Measurements from ENCODE around the gene PTH2R. TPM values are rescaled to one million over a fixed set of nuclear protein-coding genes. Genes with fewer than 3 reads are reported as not detected.

The PTH2R gene
- total and polyA plus RNA-seq, 2 of the 4 experiments (the other 2 are of a cell fraction): under 0.01 TPM; not detected in 1

- Histone ChIP-seq H2BK20ac (ENCODE audit: low read depth, low read length) (no peak overlapping the region), H2AFZ (replicated peaks; ENCODE audit: low read length, poor library complexity) (no peak overlapping the region), H3K4me2 (ENCODE audit: low read depth, low read length) (no peak overlapping the region), H4K5ac (ENCODE audit: low read depth, low read length) (no peak overlapping the region), H3K56ac (ENCODE audit: extremely low read depth, insufficient read depth, low read length) (no peak overlapping the region), H3K4me1 (ENCODE audit: control insufficient read depth, insufficient read depth, low read length) (no peaks in the 10 kb centered on the region), H3K79me1 (ENCODE audit: low read depth in 1 of 2, low read length in 2 of 2) (no peaks in the 10 kb centered on the region; a peak in 2 of 4 replicates), H3K18ac (ENCODE audit: low read depth, low read length) (no peak overlapping the region), H3K9me3 (ENCODE audit: control insufficient read depth, insufficient read depth, low read length) (no peaks in the 10 kb centered on the region), H3K4me3 (ENCODE audit: insufficient read depth, low read depth, low read length) (no peak overlapping the region), H3K9me1 (ENCODE audit: insufficient read depth, low read length) (no peaks in the 10 kb centered on the region), H3K27me3 (ENCODE audit: control insufficient read depth, insufficient read depth, low read length) (no peaks in the 10 kb centered on the region; the same call in 1 of the 2 replicates), H3K23ac (ENCODE audit: low read depth, low read length) (no peak overlapping the region), H2AK9ac (replicated peaks; ENCODE audit: low read depth, low read length, poor library complexity) (no peak overlapping the region), H3K27ac (ENCODE audit: insufficient read depth, low read length) (no peak overlapping the region), H3K4ac (ENCODE audit: low read depth, low read length) (no peak overlapping the region), H2AK5ac (ENCODE audit: low read depth, low read length) (no peak overlapping the region), H4K8ac (ENCODE audit: low read depth in 2 of 2, low read length in 2 of 2) (no peak overlapping the region), H4K20me1 (ENCODE audit: insufficient read depth, low read length) (no peaks in the 10 kb centered on the region), H4K91ac (ENCODE audit: insufficient read depth, low read depth, low read length) (no peak overlapping the region), H3K9ac (ENCODE audit: low read depth, low read length) (no peak overlapping the region), H2BK15ac (ENCODE audit: low read depth, low read length) (no peak overlapping the region), H3K14ac (replicated peaks; ENCODE audit: low read depth, low read length) (no peak overlapping the region), H2BK5ac (ENCODE audit: low read depth, low read length, poor library complexity, severe bottlenecking) (no peak overlapping the region), H2BK120ac (ENCODE audit: low read depth, low read length) (no peak overlapping the region), H3K36me3 (ENCODE audit: control insufficient read depth, insufficient read depth, low read length) (peaks cover 14% of the 10 kb centered on the region)
- ChIA-PET POLR2A (ENCODE audit: unreplicated experiment) (no interaction called here), CTCF (no interaction called here)
- WGBS, 2 experiments (ENCODE audit: extremely low coverage in 2 of 2, insufficient read length in 1 of 2): no CpG with 5 or more reads among the region's 1 CpG
- DNase-seq (no peak), ATAC-seq (ENCODE audit: low read depth) (peak; percentile 14; the same call in 1 of the 2 replicates)
- no TSS peak for BruUV-seq (replicated peaks)
- TF ChIP-seq FOS (IDR thresholded peaks at IDR 0.05; ENCODE audit: low read depth, low read length): no peak
- no peak for TF ChIP-seq SMC3 (IDR thresholded peaks at IDR 0.05; ENCODE audit: low read depth, low read length)
- no peak for TF ChIP-seq MAZ (IDR thresholded peaks at IDR 0.05; ENCODE audit: borderline replicate concordance, low read depth, low read length)
- no peak for TF ChIP-seq CEBPB (IDR thresholded peaks at IDR 0.05; ENCODE audit: low read depth, low read length)
- TF ChIP-seq RCOR1 (IDR thresholded peaks at IDR 0.05; ENCODE audit: insufficient replicate concordance, low read length): no peak
- TF ChIP-seq POLR2A (IDR thresholded peaks at IDR 0.05; ENCODE audit: low read depth, low read length): no peak
- no peak for TF ChIP-seq MAFK (IDR thresholded peaks at IDR 0.05; ENCODE audit: low read depth, low read length)
- no peak for TF ChIP-seq BHLHE40 (IDR thresholded peaks at IDR 0.05; ENCODE audit: low read depth, low read length)
- TF ChIP-seq RAD21 (IDR thresholded peaks at IDR 0.05; ENCODE audit: low read length): no peak
- no peak for TF ChIP-seq NFE2L2 (IDR thresholded peaks at IDR 0.05; ENCODE audit: low read depth, low read length)
- TF ChIP-seq USF2 (IDR thresholded peaks at IDR 0.05; ENCODE audit: low read depth, low read length): no peak
- in situ Hi-C loops (cut with MboI; ENCODE audit: low sequenced_read_pairs) (no loop called here), dilution Hi-C loops (cut with HindIII; ENCODE audit: low sequenced_read_pairs, unreplicated experiment) (no loop called here), intact Hi-C loops (cut with micrococcal nuclease) (loop anchor here (10.0 kb wide), 1 partner anchor 182 kb away; no protein-coding TSS in a partner anchor)
These were observed 49.6 kb upstream of the PTH2R start for GRCh38 chr2:208356846-208357574.

Data from IMR-90 (cell line).